Fibroblast of lung (primary cell): Measurements from ENCODE around the gene CDC14B.

Experiments
- EZH2 ChIP-seq: IDR thresholded peaks from 2 replicates; pipeline ENCODE4 v1.5.1; 2012; ENCODE audit warnings: low read length, control low read depth, mild to moderate bottlenecking; ENCODE audit errors: missing control alignments
- TF ChIP-seq, protein P1 (sequence below), 2 donors: IDR thresholded peaks in 1 of 2; conservative IDR thresholded peaks in 1 of 2; 1 replicate in 1 of 2; 2 replicates in 1 of 2; pipeline ENCODE4 v1.5.1; 2011 to 2012; ENCODE audit warnings: low read length in 2 of 2, control low read depth in 1 of 2, inconsistent platforms in 1 of 2, low read depth in 1 of 2, mild to moderate bottlenecking in 1 of 2

- TF ChIP-seq, protein P1, sequence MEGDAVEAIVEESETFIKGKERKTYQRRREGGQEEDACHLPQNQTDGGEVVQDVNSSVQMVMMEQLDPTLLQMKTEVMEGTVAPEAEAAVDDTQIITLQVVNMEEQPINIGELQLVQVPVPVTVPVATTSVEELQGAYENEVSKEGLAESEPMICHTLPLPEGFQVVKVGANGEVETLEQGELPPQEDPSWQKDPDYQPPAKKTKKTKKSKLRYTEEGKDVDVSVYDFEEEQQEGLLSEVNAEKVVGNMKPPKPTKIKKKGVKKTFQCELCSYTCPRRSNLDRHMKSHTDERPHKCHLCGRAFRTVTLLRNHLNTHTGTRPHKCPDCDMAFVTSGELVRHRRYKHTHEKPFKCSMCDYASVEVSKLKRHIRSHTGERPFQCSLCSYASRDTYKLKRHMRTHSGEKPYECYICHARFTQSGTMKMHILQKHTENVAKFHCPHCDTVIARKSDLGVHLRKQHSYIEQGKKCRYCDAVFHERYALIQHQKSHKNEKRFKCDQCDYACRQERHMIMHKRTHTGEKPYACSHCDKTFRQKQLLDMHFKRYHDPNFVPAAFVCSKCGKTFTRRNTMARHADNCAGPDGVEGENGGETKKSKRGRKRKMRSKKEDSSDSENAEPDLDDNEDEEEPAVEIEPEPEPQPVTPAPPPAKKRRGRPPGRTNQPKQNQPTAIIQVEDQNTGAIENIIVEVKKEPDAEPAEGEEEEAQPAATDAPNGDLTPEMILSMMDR (conservative IDR thresholded peaks at IDR 0.05 in 1 of 2, IDR thresholded peaks at IDR 0.05 in 1 of 2; ENCODE audit: low read depth in 1 of 2, low read length in 2 of 2) = no peak
- no peak for TF ChIP-seq EZH2
Observed at GRCh38 chr9:96603305-96604003, 16.2 kb downstream of the CDC14B start.
